Inflammatory macrophage treated with lipopolysaccharide for 1 hour (primary cell): ENCODE results near the gene TIMP3.
A peak's percentile ranks its signal among the peaks of the same experiment; 100 is the strongest.

Source experiments
- DNase-seq, 2 donors: peaks; one replicate each; pipeline ENCODE4 v3.0.0-alpha.2; 2020 to 2022

The TIMP3 gene

DNA sequence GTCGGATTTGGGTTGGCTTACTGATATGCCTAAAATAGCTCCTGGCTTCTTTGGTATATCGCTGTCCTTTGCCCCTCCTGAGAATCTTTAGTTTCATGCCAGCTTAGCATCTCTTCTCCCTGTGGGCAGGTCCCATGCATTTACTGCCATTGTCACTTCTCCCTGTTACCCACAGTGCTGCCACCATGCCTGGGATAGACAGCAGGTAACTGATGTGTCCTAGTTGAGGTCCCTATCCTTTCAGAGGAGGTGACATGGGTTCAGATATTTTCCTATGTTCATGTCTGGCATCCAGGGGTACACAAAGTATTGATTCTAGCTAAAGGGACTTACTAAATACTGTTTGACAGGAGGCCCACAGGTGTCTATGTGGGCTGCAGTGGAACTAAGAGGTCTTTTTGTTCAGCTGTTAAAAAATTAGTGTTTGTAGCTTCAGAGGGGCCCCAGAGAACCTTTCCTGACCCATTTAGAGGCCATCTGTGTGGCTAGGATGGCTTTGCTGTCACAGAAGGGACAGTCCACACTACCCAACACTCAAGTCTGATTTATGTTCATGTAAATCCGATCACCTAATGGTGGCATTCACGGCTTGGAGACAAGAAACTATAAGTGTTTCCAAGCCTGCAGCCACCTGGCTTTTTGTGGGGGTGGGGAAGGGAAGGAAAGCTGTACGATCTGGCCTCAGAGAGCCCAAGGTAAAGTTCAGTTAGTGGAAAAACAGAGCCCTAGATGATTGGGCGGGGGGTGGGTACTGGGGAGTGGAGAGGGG, 8.5 kb downstream of the TIMP3 start:
- no peak for DNase-seq

DNA sequence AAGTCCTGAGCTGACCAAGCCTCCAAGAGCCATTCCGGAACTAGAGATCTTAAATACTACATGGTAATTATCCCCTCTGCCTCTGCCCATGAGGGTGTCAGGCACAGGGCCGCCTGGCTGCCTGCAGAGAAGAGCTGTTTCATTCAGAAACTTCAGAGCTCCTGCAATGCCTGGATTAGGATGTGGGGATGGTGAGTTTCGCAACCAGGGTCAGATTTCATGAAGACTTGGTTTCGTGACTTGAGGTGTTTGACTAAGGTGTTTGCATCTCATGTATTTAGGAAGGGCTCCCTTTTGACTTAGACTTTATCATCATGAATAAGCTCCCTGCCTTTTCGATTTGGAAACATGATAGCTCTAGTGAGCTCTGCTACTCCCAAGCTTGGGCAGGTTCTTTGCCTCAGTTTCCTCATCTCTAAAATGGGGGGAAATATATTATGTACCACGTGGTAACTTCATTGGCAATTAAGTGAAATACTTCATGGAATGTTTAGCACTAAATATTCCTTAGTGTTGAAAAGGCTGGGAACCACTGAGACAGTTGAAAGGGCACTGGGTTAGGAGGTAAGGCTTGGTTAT, 9.1 kb downstream of the TIMP3 start:
- DNase-seq, result no peak

DNA sequence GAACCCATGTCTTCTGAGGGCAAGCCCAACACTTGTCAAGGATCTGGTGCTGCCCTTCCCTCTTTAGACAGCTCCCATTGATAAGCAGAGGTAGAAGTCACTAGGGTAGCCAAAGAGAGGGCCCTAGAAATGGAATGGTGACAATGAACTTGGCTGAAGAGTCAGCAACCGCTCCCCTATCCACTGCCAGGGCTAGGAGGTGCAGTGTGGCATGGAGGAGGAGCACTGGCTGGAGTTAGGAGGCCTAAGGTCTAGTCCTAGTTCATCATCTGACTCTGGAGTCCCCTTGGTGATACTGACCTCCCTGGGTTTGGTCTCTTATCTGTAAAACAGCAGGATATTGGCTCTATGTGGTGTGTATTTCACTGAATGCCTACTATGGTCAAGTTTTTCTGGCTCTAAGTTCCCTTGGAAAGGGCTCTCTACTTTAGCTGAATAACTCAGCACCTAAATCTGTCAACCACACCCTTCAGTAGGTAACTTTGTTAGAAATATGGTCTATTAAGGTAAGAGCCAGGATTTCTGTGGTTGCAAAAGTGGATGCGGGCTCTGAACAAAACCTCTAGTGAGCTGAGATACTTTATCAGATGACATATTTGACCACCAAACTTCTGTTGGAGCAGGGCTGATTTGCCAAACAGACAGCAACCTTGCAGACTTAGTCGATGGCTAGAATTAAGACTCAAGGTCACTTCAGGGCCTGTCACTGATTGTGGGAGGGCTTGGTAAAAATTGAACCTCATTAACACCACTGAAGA, 10.5 kb downstream of the TIMP3 start:
- no peak for DNase-seq

DNA sequence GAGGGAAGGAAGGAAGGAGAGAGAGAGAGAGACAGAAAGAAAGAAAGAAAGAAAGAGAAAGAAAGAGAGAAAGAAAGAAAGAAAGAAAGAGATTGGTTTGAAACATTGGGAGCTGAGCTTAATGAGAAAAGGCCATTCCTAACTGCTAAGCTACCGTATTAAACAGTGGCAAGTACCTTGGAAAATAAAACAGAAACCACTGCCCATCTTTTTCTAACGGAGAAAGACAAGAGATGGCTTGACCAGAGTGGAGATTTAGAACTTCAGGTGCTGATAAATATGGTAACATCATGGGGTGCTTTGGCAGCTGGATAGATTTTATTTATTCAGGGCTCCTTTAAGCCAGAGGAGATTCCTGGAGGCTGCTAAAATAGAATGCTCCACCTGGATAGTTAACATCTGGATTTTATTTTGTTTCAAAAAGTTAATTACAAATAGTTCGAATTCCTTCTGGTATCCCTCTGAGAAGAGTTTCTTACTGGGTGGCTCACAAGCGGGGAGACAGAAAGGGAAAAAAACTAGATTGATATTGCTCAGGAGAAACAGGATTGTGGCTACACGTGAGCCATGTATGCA, 12.9 kb downstream of the TIMP3 start:
- no peak for DNase-seq

DNA sequence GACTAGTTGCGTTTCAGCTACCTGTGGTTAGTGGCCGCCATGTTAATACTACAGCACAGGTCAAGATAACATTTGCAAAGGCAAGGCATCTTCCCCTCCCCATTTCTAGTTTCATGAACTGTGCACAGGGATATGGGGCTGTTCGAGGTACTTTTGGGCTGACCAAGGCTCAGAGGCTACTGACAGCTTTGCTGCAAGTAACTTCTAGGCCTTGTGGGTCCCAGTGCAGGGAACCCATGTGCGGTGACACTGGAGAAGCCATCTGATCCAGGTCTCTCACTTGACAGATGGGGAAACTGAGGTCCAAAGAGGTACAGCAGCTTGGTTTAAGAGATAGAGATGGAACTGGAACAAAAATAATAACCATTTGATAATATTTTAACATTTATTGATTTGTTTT, 13.6 kb downstream of the TIMP3 start:
- DNase-seq, result no peak

DNA sequence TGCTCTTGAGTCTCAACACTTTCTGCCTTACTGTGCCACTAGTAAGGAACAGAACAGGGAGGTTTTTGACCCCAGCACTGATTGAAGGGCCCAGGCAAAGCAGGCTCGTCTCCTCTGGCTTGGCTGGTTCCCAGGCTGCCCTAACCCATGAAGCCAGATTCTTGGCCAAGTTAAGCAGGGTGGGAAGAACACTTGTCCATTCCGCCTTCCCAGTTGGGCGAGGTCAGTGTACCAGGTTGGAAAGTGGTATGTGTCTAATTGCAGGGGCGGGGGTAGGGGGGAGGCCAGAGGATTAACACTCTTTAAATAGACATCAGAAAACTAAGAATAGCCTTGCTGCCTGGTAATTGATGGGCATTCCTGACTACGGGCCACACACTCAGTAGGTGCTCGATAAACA, 14.4 kb downstream of the TIMP3 start:
- no peak for DNase-seq

DNA sequence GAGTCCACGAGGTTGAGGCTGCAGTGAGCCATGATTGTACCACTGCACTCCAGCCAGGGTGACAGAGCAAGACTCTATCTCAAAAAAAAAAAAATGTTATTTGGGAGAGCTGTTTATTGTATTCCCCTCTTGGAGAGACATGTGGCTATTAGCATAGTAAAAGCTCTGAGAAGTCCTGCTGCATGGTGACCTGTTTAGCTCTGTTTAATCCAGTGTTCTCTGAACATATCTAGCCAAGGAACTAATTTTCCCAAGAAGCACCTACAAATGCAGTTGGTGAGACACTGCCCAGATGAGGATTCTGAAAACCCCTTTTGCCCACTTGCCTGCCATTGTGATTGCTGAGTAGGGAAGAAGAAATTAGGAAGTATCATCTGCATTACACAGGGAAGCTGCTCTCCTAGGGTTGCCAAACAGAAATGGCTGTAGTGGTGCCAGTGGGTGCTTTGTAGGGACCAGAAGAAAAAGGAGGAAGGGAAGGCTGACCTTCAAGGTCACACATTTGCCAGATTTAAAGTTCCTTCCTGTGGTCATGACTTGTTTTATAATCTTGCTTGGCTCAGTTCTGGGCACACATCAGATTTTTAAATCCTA, 15.7 kb downstream of the TIMP3 start:
- DNase-seq, result peak; percentile 47 to 77

DNA sequence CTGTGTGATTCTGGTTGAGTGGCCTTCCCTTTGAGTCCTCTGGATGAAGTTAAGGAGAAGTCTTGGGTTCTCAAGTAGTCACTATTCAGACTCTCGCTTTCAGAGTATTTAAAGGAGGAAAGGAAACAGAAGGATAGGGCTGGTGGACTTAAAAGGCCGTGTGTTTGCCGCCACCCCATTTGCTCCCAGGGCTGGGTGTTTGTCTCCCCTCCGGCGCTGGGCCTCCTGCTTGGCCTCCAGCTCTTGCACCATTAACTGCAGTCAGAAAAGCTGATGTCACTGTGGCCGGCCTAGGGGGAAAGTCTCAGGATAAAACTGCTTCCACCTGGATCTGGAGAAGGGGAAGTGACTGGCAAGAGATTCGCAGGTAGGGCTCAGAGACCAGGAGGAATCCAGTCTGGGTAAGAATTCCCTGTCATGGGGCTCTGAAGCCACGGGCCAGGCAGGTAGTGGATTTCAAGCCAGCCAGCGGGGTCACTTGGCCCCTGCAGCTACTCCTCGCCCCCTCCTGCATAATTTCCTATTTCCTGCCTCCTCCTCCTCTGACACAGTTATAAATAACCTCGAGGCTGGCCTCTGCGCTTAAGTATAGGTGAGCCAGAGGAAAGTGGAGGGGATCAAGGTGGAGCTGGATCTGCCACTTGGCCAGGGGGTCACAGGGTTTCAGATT, 17.1 kb downstream of the TIMP3 start:
- DNase-seq, result no peak

DNA sequence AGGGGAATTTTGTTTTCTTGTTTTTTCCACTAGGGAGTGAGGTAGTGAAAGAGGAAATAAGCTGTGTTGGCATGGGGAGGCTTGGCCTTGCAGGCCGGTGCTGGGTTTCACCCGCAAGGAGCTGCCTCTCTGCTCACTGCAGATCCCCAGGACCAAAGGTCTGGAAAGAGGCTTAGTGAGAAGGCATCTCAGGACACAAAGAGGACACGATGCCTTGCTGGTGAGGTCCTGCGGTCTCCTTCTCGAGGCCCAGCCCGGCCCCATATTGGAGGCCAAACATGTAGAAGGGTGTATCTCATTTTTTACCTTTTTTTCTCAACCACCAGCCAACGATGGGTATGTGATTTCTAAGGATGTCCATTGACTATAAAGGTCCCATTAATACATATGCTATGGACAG, 17.6 kb downstream of the TIMP3 start:
- no peak for DNase-seq

DNA sequence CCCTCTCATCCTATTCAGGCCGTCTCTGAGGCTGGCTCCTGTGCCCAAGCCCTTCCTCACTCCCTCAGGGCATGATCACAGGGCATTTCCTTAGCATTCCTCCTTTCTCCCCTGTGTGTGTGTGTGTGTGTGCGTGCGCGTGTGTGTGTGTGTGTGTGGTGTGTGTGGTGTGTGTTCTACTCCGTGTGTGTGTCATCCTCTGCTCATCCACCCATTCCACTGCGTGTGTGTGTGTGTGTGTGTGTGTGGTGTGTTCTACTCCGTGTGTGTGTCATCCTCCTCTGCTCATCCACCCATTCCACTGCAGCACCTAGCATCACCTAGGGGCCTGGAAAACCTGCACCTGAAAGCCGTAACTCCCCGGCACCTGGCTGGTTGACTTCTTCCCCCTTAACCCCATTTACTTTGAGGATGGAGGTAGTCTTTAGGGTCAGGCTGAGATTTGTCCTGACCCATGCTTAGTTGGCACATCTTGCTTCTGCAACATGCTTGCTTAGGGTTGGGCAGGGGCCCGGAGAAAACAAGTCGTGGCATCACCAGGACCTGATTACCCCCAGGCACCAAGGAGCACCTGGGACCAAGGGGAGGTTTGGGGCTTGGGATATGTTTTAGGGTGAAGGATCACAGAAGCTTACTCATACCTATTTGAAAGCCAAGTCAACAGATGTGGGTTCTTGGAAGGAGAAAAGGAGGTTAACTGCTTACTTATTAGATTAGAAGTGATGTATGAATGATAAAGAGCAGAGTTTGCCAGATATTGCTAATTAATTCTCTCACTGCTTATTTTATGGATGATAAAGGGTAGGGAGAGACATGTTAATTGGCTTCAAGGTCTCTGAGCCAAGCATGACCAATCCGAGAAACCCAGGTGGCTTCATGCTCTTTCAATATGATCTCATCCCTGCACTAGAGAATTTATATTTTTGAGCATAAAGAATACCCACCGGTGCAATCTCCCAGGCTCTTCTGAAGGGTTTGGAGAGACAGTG, 18.9 kb downstream of the TIMP3 start:
- no peak for DNase-seq

DNA sequence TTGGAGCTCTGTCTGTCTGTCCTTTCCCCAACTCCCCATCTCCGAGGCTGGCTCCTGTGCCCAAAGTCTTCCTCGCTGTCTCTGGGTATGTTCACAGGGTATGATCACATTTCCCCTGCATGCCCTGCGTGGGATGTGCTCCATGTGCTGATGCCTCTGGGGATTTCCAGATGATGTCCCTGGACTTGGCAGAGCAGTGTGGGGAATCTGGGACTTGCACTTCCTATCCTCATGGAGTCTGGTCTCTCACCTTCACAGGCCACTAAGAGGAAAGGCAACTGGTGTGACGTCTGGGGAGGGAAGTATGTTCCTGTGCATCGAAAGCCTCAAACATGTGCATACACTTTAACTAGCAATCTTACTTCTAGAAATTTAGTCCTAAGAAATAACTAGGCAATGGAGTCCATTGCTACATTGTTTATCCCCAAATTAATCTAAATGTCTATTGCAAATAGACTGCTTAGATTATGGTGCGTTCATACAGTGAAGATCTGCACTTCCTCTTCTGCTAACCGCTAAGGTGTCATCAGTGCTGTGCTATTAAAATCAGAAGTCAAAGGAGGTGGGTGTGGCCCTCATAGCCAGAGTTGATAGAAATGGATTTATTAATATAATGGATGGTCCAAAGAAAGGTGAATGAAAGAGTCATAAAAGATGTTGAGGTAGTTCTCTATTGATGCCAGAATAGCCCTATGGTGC, 20.8 kb downstream of the TIMP3 start:
- peak; percentile 15 to 64 for DNase-seq

DNA sequence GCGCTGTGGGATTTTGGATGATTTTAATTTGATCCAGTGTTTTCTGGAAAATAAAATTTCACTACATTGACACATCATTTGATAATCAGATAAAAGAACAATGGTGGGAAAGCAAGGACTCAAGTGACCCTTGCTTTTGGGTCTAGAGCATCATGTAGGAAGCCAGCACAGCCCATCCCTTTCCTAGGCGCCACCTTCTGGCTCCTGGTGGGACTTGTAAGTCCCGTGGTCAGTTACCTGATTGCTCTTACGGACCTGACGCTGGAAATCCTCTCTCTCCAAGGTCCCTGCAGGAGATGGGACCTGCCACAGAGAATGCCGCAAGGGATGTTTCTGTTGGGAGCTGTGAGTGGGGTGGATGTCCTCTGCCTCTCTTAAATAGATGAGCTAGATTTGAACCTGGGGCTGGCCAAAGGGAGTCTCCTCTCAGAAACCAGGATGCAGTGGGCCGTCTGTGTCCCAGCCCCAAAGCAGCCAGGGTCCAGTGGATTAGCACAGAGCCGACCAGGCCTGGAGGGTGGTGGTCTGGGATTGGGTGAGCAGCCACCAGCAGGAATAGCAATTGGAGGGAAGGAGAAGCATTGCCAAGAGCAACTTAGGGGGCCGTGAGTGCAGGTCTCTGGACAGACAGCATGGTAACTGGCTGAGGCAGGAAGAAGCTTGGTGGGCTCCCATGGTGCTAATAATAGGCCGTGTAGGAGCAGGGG, 21.7 kb downstream of the TIMP3 start:
- DNase-seq, result peak in 1 of 2 donors; percentile 11

DNA sequence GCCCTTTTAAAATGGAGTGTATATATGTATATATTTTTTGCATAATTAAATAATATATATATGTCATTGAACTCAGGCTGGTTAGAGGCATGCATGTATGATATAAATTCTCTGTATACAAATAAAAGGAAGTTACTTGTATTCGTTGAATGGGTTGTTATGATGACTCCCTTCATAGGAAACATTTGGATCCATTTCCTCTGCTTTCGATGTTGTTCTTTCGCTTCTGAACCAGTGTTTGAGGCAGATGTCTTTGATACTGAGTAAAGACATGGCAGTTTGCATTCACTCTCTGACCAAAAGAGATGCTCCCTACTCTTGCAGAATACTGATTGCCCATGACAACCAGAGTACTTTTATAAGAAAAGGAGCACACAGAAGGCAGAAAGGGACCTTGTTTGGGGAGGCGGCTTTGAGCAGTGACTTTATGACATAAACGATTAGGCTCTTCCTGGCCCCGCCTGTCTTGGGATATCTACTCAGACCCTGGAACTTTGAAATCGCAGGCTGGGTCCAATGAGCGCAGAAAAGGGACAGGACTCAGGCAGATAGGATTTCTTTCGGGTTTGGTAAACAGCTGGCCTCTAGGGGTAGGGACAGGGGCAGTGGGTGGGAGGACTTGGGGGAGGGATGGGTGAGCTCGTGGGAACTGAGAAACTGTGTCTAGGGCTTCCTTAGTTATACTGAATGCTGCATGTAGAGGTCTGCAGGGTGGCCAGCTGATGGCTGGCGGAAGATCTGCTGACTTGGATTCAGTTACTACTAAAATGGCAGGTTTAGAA, 23.2 kb downstream of the TIMP3 start:
- DNase-seq, result no peak

DNA sequence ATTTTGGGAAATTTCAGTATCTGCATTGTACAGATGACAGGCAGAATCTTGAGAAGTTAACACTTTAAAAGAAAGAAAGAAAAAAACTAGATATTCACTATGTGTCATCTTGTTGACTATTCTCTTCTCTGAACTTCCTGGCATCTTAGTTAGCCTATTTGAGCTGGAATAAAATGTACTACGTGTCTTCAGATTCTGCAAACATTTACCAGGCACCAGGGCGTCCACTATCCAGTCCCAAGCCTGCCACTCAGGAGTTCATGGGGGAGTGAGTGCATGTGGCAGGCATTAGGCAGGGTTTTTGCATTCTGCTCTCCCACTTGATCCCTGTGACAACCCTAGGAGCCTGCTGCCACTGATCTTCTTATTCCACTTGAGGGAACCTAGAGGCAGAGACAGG, 25.0 kb downstream of the TIMP3 start:
- no peak for DNase-seq

DNA sequence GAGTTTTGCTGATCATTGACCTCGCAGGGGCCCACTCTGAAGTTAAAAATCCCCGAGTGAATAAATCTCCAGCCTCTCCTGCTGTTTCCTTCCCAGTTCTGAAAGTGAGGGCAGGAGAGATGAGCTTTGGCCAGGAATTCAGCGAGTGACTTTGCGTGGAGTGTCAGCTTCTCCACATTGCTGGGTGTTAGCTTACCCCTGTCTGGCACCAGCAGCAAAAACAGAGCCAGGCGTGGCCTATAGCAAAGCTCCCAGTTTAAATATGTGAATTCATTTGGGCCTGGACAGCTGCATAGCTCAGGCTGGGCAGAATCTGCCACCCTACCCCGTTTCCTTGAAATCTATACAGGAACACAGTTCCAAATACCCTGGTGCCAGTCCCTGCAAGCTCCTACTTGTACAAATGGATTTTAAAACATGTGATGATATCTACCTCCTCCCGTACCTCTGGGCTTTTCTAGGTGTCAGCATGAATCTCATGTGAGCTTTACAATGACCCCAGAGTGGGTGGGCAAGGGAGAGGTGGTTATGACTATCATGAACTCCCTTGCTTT, 25.6 kb downstream of the TIMP3 start:
- no peak for DNase-seq

DNA sequence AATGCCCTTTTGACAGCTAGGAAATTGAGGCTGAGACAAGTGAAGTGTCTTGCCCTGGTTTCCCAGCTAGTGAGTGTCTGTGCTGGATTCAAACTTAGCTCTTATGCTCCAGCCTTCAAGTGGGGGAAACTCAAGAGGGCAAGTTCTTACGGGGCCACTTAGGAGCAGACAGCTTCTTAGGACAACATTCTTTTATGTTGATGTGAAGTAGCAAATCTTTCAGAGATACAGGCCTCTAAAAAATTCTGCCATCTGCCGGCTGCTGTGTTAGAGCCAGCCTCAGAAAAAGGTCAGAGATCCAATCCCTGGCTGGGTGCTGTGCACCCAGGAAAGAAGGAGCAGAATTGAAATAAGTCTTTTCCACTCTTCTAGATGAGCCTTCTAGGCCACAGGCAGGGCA, 26.6 kb downstream of the TIMP3 start:
- no peak for DNase-seq

DNA sequence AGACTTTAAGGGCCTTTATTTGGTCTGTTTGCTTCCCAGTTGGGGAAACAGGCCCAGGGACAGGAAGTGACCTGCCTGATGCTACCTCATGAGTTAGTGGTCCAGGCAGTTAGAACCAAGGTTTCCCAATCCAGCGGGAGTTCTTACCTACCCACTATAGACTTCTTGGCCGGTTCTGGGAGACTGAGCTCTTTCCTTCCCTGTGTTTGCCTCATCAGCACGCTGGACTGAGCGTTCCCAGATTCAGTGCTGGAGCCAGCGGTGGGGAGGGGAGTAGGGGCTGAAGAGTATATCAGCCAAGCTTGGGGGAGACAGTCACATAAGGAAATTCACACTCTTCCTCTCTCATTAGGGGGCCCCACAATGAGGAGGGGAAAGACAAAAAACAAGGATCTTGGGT, 27.1 kb downstream of the TIMP3 start:
- no peak for DNase-seq

DNA sequence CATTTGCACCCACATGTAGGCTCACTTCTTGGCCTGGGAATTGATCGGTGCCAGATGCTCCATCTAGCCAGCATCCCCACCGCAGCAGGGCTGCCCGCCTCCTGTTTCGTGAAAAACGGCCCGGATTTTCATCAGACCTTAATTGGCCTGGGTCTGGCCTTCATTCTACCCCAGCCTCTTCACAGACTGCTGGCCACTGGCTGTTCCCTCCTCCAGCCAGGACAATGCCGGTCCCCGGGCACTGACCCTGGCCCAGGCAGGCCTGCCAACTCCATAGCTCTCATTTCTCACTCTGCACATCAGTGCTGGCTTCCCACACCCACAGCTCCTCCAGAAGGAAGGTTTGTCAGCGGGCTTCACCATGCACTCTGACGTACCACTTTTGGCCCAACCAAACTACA, 27.9 kb downstream of the TIMP3 start:
- DNase-seq, result no peak

DNA sequence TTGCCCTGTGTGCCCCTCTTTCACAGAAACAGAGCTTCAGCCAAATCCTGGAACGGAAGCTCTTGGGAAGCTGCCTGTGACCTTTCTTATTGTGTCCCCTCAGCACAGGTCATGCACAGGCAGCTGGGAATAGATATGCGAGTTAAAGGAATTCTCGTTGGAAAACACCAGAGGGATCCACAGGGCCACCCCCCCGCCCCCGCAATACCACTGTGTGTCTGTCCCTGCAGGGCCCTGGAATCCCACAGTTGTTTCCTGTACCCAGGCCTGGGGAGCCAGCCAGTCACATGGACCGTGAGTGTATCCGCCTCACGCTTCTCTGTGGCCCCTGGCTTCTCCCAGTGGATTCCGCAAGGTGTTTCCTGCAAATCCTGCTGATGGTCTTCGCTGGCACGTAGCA, 29.0 kb downstream of the TIMP3 start:
- DNase-seq, result no peak
